ENCODE measurements around the gene TMEM150B. TPM values are rescaled to one million over a fixed set of nuclear protein-coding genes. Genes with fewer than 3 reads are reported as not detected.
A peak's percentile ranks its signal among the peaks of the same experiment; 100 is the strongest.

TMEM150B gene
- total RNA-seq, 1 experiment from 2014 or later = not detected

GRCh38 chr19:55283548-55284377, 41.4 kb downstream of the TMEM150B start, which contains the start of gene BRSK1:
TSS of gene BRSK1 (plus strand) at chr19:55283997. CDS start at chr19:55284443, 446 bp downstream.
- Mint-ChIP-seq H3K27ac (ENCODE audit: unreplicated experiment) (no peak within 1 kb of the TSS), H3K4me1 (ENCODE audit: low read depth, unreplicated experiment) (peaks cover 22% of the 10 kb centered on the region), H3K27me3 (ENCODE audit: unreplicated experiment) (peaks cover 55% of the 10 kb centered on the region), H3K4me3 (ENCODE audit: low read depth, unreplicated experiment) (no peak within 1 kb of the TSS), H3K9me3 (ENCODE audit: low read depth, unreplicated experiment) (no peaks in the 10 kb centered on the region), H3K36me3 (ENCODE audit: insufficient read depth, unreplicated experiment) (peaks cover 34% of the 10 kb centered on the region)
- DNase-seq = no peak
- intact Hi-C loops (cut with micrococcal nuclease; ENCODE audit: unreplicated experiment) = no loop called here
- TF ChIP-seq, protein P1, sequence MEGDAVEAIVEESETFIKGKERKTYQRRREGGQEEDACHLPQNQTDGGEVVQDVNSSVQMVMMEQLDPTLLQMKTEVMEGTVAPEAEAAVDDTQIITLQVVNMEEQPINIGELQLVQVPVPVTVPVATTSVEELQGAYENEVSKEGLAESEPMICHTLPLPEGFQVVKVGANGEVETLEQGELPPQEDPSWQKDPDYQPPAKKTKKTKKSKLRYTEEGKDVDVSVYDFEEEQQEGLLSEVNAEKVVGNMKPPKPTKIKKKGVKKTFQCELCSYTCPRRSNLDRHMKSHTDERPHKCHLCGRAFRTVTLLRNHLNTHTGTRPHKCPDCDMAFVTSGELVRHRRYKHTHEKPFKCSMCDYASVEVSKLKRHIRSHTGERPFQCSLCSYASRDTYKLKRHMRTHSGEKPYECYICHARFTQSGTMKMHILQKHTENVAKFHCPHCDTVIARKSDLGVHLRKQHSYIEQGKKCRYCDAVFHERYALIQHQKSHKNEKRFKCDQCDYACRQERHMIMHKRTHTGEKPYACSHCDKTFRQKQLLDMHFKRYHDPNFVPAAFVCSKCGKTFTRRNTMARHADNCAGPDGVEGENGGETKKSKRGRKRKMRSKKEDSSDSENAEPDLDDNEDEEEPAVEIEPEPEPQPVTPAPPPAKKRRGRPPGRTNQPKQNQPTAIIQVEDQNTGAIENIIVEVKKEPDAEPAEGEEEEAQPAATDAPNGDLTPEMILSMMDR (IDR thresholded peaks at IDR 0.05; ENCODE audit: unreplicated experiment) = no peak
- BruUV-seq (replicated peaks) = no TSS peak
- CTCF ChIA-PET = interaction anchor here (0.6 to 1.0 kb wide), 2 partner anchors 47 to 138 kb away, joined by 3 to 4 read pairs; no protein-coding TSS in a partner anchor

DNA sequence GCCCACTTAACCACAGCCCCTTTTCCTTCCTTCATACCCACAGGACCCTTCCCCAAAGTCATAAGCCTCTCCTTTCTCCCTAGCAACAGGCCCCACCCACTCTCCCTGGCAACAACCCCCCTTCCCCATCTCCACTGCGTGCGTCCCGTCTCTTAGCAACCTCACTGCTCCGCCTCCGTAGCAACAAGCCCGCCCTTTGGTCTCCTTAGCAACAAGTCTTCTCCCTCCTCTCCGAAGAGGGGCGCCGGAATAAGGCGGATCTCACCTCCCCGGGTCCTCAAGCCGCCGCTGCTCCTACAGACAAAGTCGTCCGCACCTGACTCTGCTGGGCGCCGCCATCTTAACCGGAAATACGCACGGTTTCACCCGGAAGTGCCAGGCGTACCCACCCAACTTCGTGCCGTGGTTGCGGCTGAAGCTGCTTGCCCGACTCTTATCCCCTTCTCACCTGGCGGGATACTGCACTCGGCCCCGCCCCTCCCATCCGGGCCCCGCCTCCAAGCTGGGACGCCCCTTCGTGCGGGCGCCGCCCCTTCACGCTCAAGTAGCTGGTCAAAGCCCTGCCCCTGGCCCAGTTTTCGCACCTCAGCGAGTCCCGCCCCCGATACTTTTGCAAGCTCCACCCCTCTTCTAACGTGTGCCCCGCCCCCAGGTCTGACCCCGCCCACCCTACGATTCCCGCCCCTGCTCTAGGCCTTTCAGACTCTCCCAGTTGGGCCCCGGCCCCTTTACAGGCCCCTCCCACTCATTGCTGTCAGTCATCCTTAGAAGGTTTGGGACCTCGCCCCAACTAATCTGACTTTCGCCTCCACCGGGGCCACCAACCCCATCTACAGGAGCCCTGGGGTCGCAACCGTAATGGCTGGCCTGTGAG, 45.1 kb downstream of the TMEM150B start, which contains the start of gene HSPBP1:
HSPBP1 (minus strand) TSS at position 341 of the 874 bp plus-strand sequence. CDS start 502 bp downstream, outside the sequence.
- Mint-ChIP-seq H3K36me3 (ENCODE audit: insufficient read depth, unreplicated experiment) (peaks cover 52% of the 10 kb centered on the region), H3K9me3 (ENCODE audit: low read depth, unreplicated experiment) (no peaks in the 10 kb centered on the region), H3K4me1 (ENCODE audit: low read depth, unreplicated experiment) (peaks cover 22% of the 10 kb centered on the region), H3K27me3 (ENCODE audit: unreplicated experiment) (peaks cover 32% of the 10 kb centered on the region), H3K27ac (ENCODE audit: unreplicated experiment) (peak within 1 kb of the TSS; percentile 98), H3K4me3 (ENCODE audit: low read depth, unreplicated experiment) (peak within 1 kb of the TSS; percentile 95)
- no TSS peak for BruUV-seq (replicated peaks)
- DNase-seq = peak; percentile 99
- CTCF ChIA-PET = interaction anchor here (0.6 to 1.2 kb wide), 9 partner anchors 18 to 157 kb away, joined by 3 to 8 read pairs (median 3); partner anchors contain the start of genes DNAAF3, KMT5C, PTPRH and TMEM238
- intact Hi-C loops (cut with micrococcal nuclease; ENCODE audit: unreplicated experiment) = no loop called here
- TF ChIP-seq, protein P1 (IDR thresholded peaks at IDR 0.05; ENCODE audit: unreplicated experiment) = no peak

DNA sequence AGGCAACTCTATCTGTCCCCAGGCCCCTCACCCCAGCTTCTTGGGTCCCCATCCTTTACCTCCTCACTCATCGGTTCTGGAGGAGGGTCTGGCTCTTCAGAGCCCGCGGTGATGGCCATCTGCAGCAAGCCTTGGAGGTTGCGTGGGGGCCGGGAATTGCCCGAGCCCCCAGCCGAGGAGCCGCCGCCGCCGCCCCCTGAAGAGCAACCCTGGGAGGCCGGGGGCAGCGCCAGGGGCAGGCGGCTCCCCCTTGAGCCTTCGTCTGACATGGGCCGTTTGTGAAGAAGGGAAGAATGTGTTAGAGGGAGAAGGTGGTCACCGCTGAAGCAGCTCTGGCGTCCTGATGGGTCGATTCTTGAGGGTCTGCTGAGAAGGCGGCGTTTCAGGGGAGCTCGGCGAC, 45.8 kb downstream of the TMEM150B start:
- peak overlapping the region; percentile 98 for H3K27ac Mint-ChIP-seq (ENCODE audit: unreplicated experiment)
- no peaks in the 10 kb centered on the region for H3K9me3 Mint-ChIP-seq (ENCODE audit: low read depth, unreplicated experiment)
- TF ChIP-seq, protein P1 (IDR thresholded peaks at IDR 0.05; ENCODE audit: unreplicated experiment) = no peak
- H3K27me3 Mint-ChIP-seq (ENCODE audit: unreplicated experiment) = peaks cover 26% of the 10 kb centered on the region
- intact Hi-C loops (cut with micrococcal nuclease; ENCODE audit: unreplicated experiment) = no loop called here
- peak overlapping the region; percentile 95 for H3K4me3 Mint-ChIP-seq (ENCODE audit: low read depth, unreplicated experiment)
- no TSS peak for BruUV-seq (replicated peaks)
- H3K4me1 Mint-ChIP-seq (ENCODE audit: low read depth, unreplicated experiment) = peaks cover 22% of the 10 kb centered on the region
- peaks cover 47% of the 10 kb centered on the region for H3K36me3 Mint-ChIP-seq (ENCODE audit: insufficient read depth, unreplicated experiment)
- CTCF ChIA-PET = interaction anchor here (0.6 to 1.2 kb wide), 4 partner anchors 60 to 158 kb away, joined by 3 to 7 read pairs (median 4); partner anchors contain the start of genes DNAAF3 and KMT5C
- DNase-seq = no peak

Measured in Calu3 (cell line).